ENCODE measurements around the gene REN. TPM values are rescaled to one million over a fixed set of nuclear protein-coding genes. Genes with fewer than 3 reads are reported as not detected.

REN gene
- total RNA-seq, 1 experiment from 2014 or later, result not detected

- H3K79me2 ChIP-seq (ENCODE audit: low read length), result no peaks in the 10 kb centered on the region
- H3K27me3 ChIP-seq (ENCODE audit: low read length), result no peaks in the 10 kb centered on the region
- H3K9ac ChIP-seq (ENCODE audit: low read length), result no peak overlapping the region
- no peaks in the 10 kb centered on the region for H3K36me3 ChIP-seq (ENCODE audit: insufficient read depth, low read length)
- no peaks in the 10 kb centered on the region for H3K9me2 ChIP-seq (replicated peaks; ENCODE audit: insufficient read depth, low read length)
- no peaks in the 10 kb centered on the region for H4K20me1 ChIP-seq (ENCODE audit: insufficient read depth, low read depth, low read length)
- H3K9me3 ChIP-seq (ENCODE audit: low read length), result no peaks in the 10 kb centered on the region
- H3K4me3 ChIP-seq (ENCODE audit: low read length), result no peak overlapping the region
- no peak overlapping the region for H3K27ac ChIP-seq (ENCODE audit: low read length)
- no peaks in the 10 kb centered on the region for H3K4me1 ChIP-seq (ENCODE audit: low read length)
- H2AFZ ChIP-seq (ENCODE audit: low read length), result no peak overlapping the region
- no peak for DNase-seq
- no peak overlapping the region for H3K4me2 ChIP-seq (ENCODE audit: low read depth, low read length, poor library complexity, severe bottlenecking)
Measured at GRCh38 chr1:204136814-204137213, 29.3 kb downstream of the REN start.

- Histone ChIP-seq H2AFZ (ENCODE audit: low read length) (no peak overlapping the region), H3K36me3 (ENCODE audit: insufficient read depth, low read length) (no peaks in the 10 kb centered on the region), H3K9me2 (replicated peaks; ENCODE audit: insufficient read depth, low read length) (no peaks in the 10 kb centered on the region), H3K4me3 (ENCODE audit: low read length) (no peak overlapping the region), H3K4me1 (ENCODE audit: low read length) (no peaks in the 10 kb centered on the region), H4K20me1 (ENCODE audit: insufficient read depth, low read depth, low read length) (no peaks in the 10 kb centered on the region), H3K27ac (ENCODE audit: low read length) (no peak overlapping the region), H3K9me3 (ENCODE audit: low read length) (no peaks in the 10 kb centered on the region), H3K9ac (ENCODE audit: low read length) (no peak overlapping the region), H3K27me3 (ENCODE audit: low read length) (no peaks in the 10 kb centered on the region), H3K79me2 (ENCODE audit: low read length) (no peaks in the 10 kb centered on the region), H3K4me2 (ENCODE audit: low read depth, low read length, poor library complexity, severe bottlenecking) (no peak overlapping the region)
- no peak for DNase-seq
Measured at GRCh38 chr1:204134103-204134502, 32.0 kb downstream of the REN start.

- no peak overlapping the region for H3K27ac ChIP-seq (ENCODE audit: low read length)
- H3K9ac ChIP-seq (ENCODE audit: low read length), result no peak overlapping the region
- H4K20me1 ChIP-seq (ENCODE audit: insufficient read depth, low read depth, low read length), result no peaks in the 10 kb centered on the region
- DNase-seq, result no peak
- no peaks in the 10 kb centered on the region for H3K27me3 ChIP-seq (ENCODE audit: low read length)
- H3K4me1 ChIP-seq (ENCODE audit: low read length), result no peaks in the 10 kb centered on the region
- H2AFZ ChIP-seq (ENCODE audit: low read length), result no peak overlapping the region
- H3K36me3 ChIP-seq (ENCODE audit: insufficient read depth, low read length), result no peaks in the 10 kb centered on the region
- no peak overlapping the region for H3K4me3 ChIP-seq (ENCODE audit: low read length)
- H3K79me2 ChIP-seq (ENCODE audit: low read length), result no peaks in the 10 kb centered on the region
- H3K4me2 ChIP-seq (ENCODE audit: low read depth, low read length, poor library complexity, severe bottlenecking), result no peak overlapping the region
- no peaks in the 10 kb centered on the region for H3K9me3 ChIP-seq (ENCODE audit: low read length)
- H3K9me2 ChIP-seq (replicated peaks; ENCODE audit: insufficient read depth, low read length), result no peaks in the 10 kb centered on the region
Measured at GRCh38 chr1:204132718-204133117, 33.4 kb downstream of the REN start.

GRCh38 chr1:204131978-204132377, 34.2 kb downstream of the REN start:
- Histone ChIP-seq H2AFZ (ENCODE audit: low read length) (no peak overlapping the region), H3K27ac (ENCODE audit: low read length) (no peak overlapping the region), H3K4me3 (ENCODE audit: low read length) (no peak overlapping the region), H3K4me1 (ENCODE audit: low read length) (no peaks in the 10 kb centered on the region), H3K9ac (ENCODE audit: low read length) (no peak overlapping the region), H4K20me1 (ENCODE audit: insufficient read depth, low read depth, low read length) (no peaks in the 10 kb centered on the region), H3K36me3 (ENCODE audit: insufficient read depth, low read length) (no peaks in the 10 kb centered on the region), H3K79me2 (ENCODE audit: low read length) (no peaks in the 10 kb centered on the region), H3K4me2 (ENCODE audit: low read depth, low read length, poor library complexity, severe bottlenecking) (no peak overlapping the region), H3K9me3 (ENCODE audit: low read length) (no peaks in the 10 kb centered on the region), H3K9me2 (replicated peaks; ENCODE audit: insufficient read depth, low read length) (no peaks in the 10 kb centered on the region), H3K27me3 (ENCODE audit: low read length) (no peaks in the 10 kb centered on the region)
- no peak for DNase-seq

- Histone ChIP-seq H3K79me2 (ENCODE audit: low read length) (no peaks in the 10 kb centered on the region), H3K9me3 (ENCODE audit: low read length) (no peaks in the 10 kb centered on the region), H3K9ac (ENCODE audit: low read length) (no peak overlapping the region), H3K4me1 (ENCODE audit: low read length) (no peaks in the 10 kb centered on the region), H2AFZ (ENCODE audit: low read length) (no peak overlapping the region), H3K36me3 (ENCODE audit: insufficient read depth, low read length) (no peaks in the 10 kb centered on the region), H3K27me3 (ENCODE audit: low read length) (no peaks in the 10 kb centered on the region), H3K4me2 (ENCODE audit: low read depth, low read length, poor library complexity, severe bottlenecking) (no peak overlapping the region), H3K4me3 (ENCODE audit: low read length) (no peak overlapping the region), H3K27ac (ENCODE audit: low read length) (no peak overlapping the region), H3K9me2 (replicated peaks; ENCODE audit: insufficient read depth, low read length) (no peaks in the 10 kb centered on the region), H4K20me1 (ENCODE audit: insufficient read depth, low read depth, low read length) (no peaks in the 10 kb centered on the region)
- DNase-seq, result no peak
Measured at GRCh38 chr1:204130981-204131892, 34.9 kb downstream of the REN start.

- Histone ChIP-seq H3K9ac (ENCODE audit: low read length) (no peak overlapping the region), H3K4me1 (ENCODE audit: low read length) (no peaks in the 10 kb centered on the region), H3K36me3 (ENCODE audit: insufficient read depth, low read length) (no peaks in the 10 kb centered on the region), H3K9me2 (replicated peaks; ENCODE audit: insufficient read depth, low read length) (no peaks in the 10 kb centered on the region), H2AFZ (ENCODE audit: low read length) (no peak overlapping the region), H3K9me3 (ENCODE audit: low read length) (no peaks in the 10 kb centered on the region), H3K27me3 (ENCODE audit: low read length) (no peaks in the 10 kb centered on the region), H3K27ac (ENCODE audit: low read length) (no peak overlapping the region), H3K4me2 (ENCODE audit: low read depth, low read length, poor library complexity, severe bottlenecking) (no peak overlapping the region), H3K79me2 (ENCODE audit: low read length) (no peaks in the 10 kb centered on the region), H4K20me1 (ENCODE audit: insufficient read depth, low read depth, low read length) (no peaks in the 10 kb centered on the region), H3K4me3 (ENCODE audit: low read length) (no peak overlapping the region)
- no peak for DNase-seq
Measured at GRCh38 chr1:204130178-204130577, 36.0 kb downstream of the REN start.

GRCh38 chr1:204128964-204129896, 36.9 kb downstream of the REN start:
- H2AFZ ChIP-seq (ENCODE audit: low read length), result no peak overlapping the region

GRCh38 chr1:204128464-204128963, 37.6 kb downstream of the REN start:
- Histone ChIP-seq H3K9ac (ENCODE audit: low read length) (0 out of 2 replicates have a peak overlapping the region, but pooled peaks have one; percentile 6), H3K9me2 (replicated peaks; ENCODE audit: insufficient read depth, low read length) (no peaks in the 10 kb centered on the region), H2AFZ (ENCODE audit: low read length) (no peak overlapping the region; the same call in 1 of the 2 replicates), H3K4me3 (ENCODE audit: low read length) (no peak overlapping the region), H3K27me3 (ENCODE audit: low read length) (no peaks in the 10 kb centered on the region), H3K4me2 (ENCODE audit: low read depth, low read length, poor library complexity, severe bottlenecking) (no peak overlapping the region), H4K20me1 (ENCODE audit: insufficient read depth, low read depth, low read length) (no peaks in the 10 kb centered on the region), H3K4me1 (ENCODE audit: low read length) (peaks cover 2% of the 10 kb centered on the region; the same call in 1 of the 2 replicates), H3K36me3 (ENCODE audit: insufficient read depth, low read length) (no peaks in the 10 kb centered on the region), H3K79me2 (ENCODE audit: low read length) (no peaks in the 10 kb centered on the region), H3K9me3 (ENCODE audit: low read length) (no peaks in the 10 kb centered on the region), H3K27ac (ENCODE audit: low read length) (no peak overlapping the region)
- DNase-seq, result peak; percentile 54

More at GRCh38 chr1:204128964-204129896, 36.9 kb downstream of the REN start:
- H3K4me1 ChIP-seq (ENCODE audit: low read length), result peaks cover under 1% of the 10 kb centered on the region; the same call in 1 of the 2 replicates
- no peaks in the 10 kb centered on the region for H3K9me3 ChIP-seq (ENCODE audit: low read length)
- no peaks in the 10 kb centered on the region for H3K79me2 ChIP-seq (ENCODE audit: low read length)
- H3K4me3 ChIP-seq (ENCODE audit: low read length), result no peak overlapping the region
- H3K9me2 ChIP-seq (replicated peaks; ENCODE audit: insufficient read depth, low read length), result no peaks in the 10 kb centered on the region
- no peaks in the 10 kb centered on the region for H3K36me3 ChIP-seq (ENCODE audit: insufficient read depth, low read length)
- H3K27ac ChIP-seq (ENCODE audit: low read length), result no peak overlapping the region
- peak; percentile 75 for DNase-seq
- H3K9ac ChIP-seq (ENCODE audit: low read length), result 0 out of 2 replicates have a peak overlapping the region, but pooled peaks have one; percentile 6
- H3K27me3 ChIP-seq (ENCODE audit: low read length), result no peaks in the 10 kb centered on the region
- H4K20me1 ChIP-seq (ENCODE audit: insufficient read depth, low read depth, low read length), result no peaks in the 10 kb centered on the region
- H3K4me2 ChIP-seq (ENCODE audit: low read depth, low read length, poor library complexity, severe bottlenecking), result no peak overlapping the region
